ENCODE data around the gene TMEM214. TPM values are rescaled to one million over a fixed set of nuclear protein-coding genes. Genes with fewer than 3 reads are reported as not detected.
A peak's percentile ranks its signal among the peaks of the same experiment; 100 is the strongest.

The TMEM214 gene
- total RNA-seq, 2 donors from 2014 or later = 59.9 to 119 TPM

DNA sequence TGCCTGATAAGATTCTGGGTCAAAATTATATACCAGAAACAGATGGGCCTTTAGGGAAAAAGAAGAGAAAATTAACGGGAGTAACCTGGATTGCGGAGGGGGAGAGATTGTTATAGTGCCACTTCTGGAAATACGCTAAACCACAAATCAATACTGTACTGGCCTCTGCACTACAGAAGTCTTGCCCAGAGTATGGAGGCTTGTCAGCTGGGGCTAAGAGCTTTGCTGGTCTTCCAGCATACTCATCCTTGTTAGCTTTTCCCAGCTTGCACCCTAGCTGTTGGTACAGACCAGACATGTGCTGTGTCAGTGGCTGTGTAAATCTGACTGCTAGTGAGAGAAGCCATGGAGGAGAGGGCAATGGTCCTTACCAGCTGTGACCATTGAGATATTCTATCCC is 27.6 kb downstream of the TMEM214 start:
- no peak for DNase-seq
- Histone ChIP-seq H3K27ac (peak overlapping the region in 1 of 4 donors; percentile 42), H3K27me3 (no peaks in the 10 kb centered on the region), H3K9me3 (no peaks in the 10 kb centered on the region), H3K4me3 (no peak overlapping the region), H3K36me3 (replicated peaks in 1 of 2; ENCODE audit: insufficient read depth in 1 of 2, low read depth in 2 of 2) (peaks cover 0 to 2% of the 10 kb centered on the region in 2 donors), H3K4me1 (peaks cover 15% of the 10 kb centered on the region)
- TF ChIP-seq, protein P1, sequence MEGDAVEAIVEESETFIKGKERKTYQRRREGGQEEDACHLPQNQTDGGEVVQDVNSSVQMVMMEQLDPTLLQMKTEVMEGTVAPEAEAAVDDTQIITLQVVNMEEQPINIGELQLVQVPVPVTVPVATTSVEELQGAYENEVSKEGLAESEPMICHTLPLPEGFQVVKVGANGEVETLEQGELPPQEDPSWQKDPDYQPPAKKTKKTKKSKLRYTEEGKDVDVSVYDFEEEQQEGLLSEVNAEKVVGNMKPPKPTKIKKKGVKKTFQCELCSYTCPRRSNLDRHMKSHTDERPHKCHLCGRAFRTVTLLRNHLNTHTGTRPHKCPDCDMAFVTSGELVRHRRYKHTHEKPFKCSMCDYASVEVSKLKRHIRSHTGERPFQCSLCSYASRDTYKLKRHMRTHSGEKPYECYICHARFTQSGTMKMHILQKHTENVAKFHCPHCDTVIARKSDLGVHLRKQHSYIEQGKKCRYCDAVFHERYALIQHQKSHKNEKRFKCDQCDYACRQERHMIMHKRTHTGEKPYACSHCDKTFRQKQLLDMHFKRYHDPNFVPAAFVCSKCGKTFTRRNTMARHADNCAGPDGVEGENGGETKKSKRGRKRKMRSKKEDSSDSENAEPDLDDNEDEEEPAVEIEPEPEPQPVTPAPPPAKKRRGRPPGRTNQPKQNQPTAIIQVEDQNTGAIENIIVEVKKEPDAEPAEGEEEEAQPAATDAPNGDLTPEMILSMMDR (IDR thresholded peaks at IDR 0.05) = no peak
- TF ChIP-seq POLR2A (IDR thresholded peaks at IDR 0.05) = no peak
- ATAC-seq = no peak
- 52 to 68% methylated on average over 3 of the region's 3 CpGs for WGBS, 2 donors
- intact Hi-C loops (cut with DNase I) = no loop called here

DNA sequence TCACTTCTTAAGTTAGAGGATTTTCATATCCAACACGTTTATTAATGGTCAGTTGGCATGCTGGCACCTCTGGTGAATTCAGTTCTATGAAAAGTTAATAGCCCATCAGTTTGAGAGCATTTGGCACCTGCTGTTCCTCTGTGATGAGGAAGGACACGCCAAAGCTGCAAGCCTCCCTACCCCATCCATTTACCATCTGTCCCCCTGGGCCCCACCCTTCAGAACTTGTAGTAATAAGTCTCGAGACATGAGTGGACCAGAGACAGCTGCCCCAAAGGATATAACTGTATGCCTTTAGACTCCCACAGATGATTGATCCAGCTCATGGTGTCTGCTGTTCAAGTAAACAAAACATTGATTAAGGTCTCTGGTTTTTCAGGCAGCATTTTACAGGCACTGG is 32.4 kb downstream of the TMEM214 start:
- DNase-seq (no peak), ATAC-seq (no peak)
- H3K27ac ChIP-seq = no peak overlapping the region
- intact Hi-C loops (cut with DNase I) = no loop called here
- H3K9me3 ChIP-seq = no peaks in the 10 kb centered on the region
- TF ChIP-seq, protein P1 (IDR thresholded peaks at IDR 0.05) = no peak
- no peak for TF ChIP-seq POLR2A (IDR thresholded peaks at IDR 0.05)
- no peak overlapping the region for H3K4me3 ChIP-seq
- H3K4me1 ChIP-seq = peaks cover 16% of the 10 kb centered on the region
- no peaks in the 10 kb centered on the region for H3K27me3 ChIP-seq
- H3K36me3 ChIP-seq (replicated peaks in 1 of 2; ENCODE audit: insufficient read depth in 1 of 2, low read depth in 2 of 2) = no peaks in the 10 kb centered on the region
- WGBS, 2 donors = 78 to 87% methylated on average over 3 of the region's 3 CpGs

DNA sequence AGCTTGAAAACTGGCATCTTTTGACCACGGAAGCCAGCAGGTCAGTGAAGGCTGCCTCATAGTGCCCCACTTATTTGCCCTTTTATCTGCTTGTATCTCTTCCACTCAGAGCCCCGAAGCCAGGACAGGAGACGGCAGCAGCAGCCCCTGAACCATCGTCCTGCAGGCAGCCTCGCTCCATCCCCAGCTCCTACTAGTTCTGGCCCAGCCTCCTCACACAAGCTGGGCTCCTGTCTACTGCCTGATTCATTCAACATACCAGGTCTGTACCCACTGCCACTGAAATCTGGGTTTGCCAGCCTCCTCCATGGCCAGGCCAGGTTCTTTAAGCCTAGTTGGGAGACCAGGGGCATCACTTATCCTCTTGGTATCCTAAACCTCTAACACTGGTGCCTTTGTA is 34.6 kb downstream of the TMEM214 start:
- TF ChIP-seq, protein P1 (IDR thresholded peaks at IDR 0.05) = no peak
- no peak for TF ChIP-seq POLR2A (IDR thresholded peaks at IDR 0.05)
- H3K9me3 ChIP-seq = no peaks in the 10 kb centered on the region
- ATAC-seq (no peak), DNase-seq (no peak)
- H3K27ac ChIP-seq = no peak overlapping the region
- 93 to 95% methylated on average over 5 of the region's 5 CpGs for WGBS, 2 donors
- no peaks in the 10 kb centered on the region for H3K27me3 ChIP-seq
- peaks cover 27% of the 10 kb centered on the region for H3K4me1 ChIP-seq
- intact Hi-C loops (cut with DNase I) = no loop called here
- H3K36me3 ChIP-seq (replicated peaks in 1 of 2; ENCODE audit: insufficient read depth in 1 of 2, low read depth in 2 of 2) = no peaks in the 10 kb centered on the region
- no peak overlapping the region for H3K4me3 ChIP-seq

DNA sequence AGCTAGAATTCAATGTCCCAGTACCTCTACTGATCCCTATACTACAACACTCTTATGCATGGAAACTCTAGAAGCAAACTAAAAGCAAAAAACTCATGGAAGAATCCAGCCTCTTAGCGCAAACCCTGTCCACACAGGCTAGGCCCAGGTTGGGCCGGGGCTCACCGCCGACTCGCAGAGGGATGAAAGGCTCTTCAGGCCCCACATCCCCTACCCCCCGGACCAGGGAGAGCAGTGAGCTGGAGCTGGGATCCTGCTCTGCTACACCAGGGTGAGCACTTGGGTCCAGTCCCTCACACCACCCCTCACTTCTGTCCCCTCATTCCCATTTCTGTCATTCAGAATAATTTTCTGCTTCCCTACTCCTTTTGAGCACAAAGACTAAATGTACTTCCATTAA is 36.7 kb downstream of the TMEM214 start:
- TF ChIP-seq POLR2A (IDR thresholded peaks at IDR 0.05) = no peak
- TF ChIP-seq, protein P1 (IDR thresholded peaks at IDR 0.05) = no peak
- no peaks in the 10 kb centered on the region for H3K27me3 ChIP-seq
- ATAC-seq (no peak), DNase-seq (no peak)
- peaks cover 31% of the 10 kb centered on the region for H3K4me1 ChIP-seq
- WGBS, 2 donors = 90 to 91% methylated on average over 2 to 6 of the region's 6 CpGs
- intact Hi-C loops (cut with DNase I) = no loop called here
- H3K27ac ChIP-seq = no peak overlapping the region
- no peaks in the 10 kb centered on the region for H3K9me3 ChIP-seq
- no peak overlapping the region for H3K4me3 ChIP-seq
- H3K36me3 ChIP-seq (replicated peaks in 1 of 2; ENCODE audit: insufficient read depth in 1 of 2, low read depth in 2 of 2) = no peaks in the 10 kb centered on the region

DNA sequence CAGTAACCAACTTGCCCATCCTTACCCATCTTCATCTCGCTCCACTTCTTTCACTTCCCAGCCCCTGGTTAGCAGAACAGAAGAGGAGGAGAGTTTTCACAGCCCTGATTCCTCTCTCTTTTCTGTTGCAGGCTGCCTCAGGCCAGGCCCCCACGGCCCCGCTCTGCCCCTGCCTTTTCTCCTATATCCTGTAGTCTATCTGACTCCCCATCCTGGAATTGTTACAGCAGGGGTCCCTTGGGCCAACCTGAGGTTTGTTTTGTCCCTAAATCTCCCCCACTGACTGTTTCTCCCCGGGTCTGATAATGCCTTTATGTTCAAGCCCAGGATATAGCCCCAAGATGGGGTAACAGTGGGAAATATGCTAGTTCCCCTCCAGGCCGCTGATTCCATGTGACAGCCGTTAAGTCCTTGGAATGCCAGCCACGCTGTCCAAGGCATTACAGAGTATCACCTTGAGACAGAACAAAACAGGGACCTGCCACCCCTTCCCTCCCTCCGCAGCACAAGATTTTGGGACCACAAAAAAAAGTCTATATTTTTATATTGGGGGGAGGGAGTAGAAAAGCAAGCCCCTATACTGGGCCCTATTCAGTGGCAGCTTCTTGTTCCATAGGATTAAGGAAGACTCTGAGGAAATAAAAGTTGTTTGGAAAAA is 37.3 kb downstream of the TMEM214 start:
- no peak overlapping the region for H3K27ac ChIP-seq
- no peaks in the 10 kb centered on the region for H3K36me3 ChIP-seq (replicated peaks in 1 of 2; ENCODE audit: insufficient read depth in 1 of 2, low read depth in 2 of 2)

More for the DNA sequence above, 37.3 kb downstream of the TMEM214 start:
- 68 to 69% methylated on average over 8 of the region's 8 CpGs for WGBS, 2 donors
- Histone ChIP-seq H3K9me3 (no peaks in the 10 kb centered on the region), H3K4me1 (peaks cover 31% of the 10 kb centered on the region), H3K27me3 (no peaks in the 10 kb centered on the region), H3K4me3 (peak overlapping the region in 1 of 2 donors; percentile 73)
- TF ChIP-seq, protein P1 (IDR thresholded peaks at IDR 0.05) = no peak
- no peak for TF ChIP-seq POLR2A (IDR thresholded peaks at IDR 0.05)
- DNase-seq (no peak), ATAC-seq (no peak)
- intact Hi-C loops (cut with DNase I) = no loop called here
